ENCODE results near the gene OR51B4.
"Not testable (repeated sequence)": the region's sequence is repeated elsewhere in the genome, so short reads cannot be mapped to it uniquely, and the experiment has no call there.

Gene OR51B4

GRCh38 chr11:5294342-5294995, 7.3 kb downstream of the OR51B4 start:
- not testable (repeated sequence) for DNase-seq (ENCODE audit: low spot score)

GRCh38 chr11:5293028-5293427, 8.7 kb downstream of the OR51B4 start:
- no peak for DNase-seq (ENCODE audit: low spot score)

- DNase-seq (ENCODE audit: low spot score) = no peak
Measured at GRCh38 chr11:5291207-5291838, 10.4 kb downstream of the OR51B4 start.

GRCh38 chr11:5290106-5290505, 11.6 kb downstream of the OR51B4 start:
- DNase-seq (ENCODE audit: low spot score) = no peak

GRCh38 chr11:5289696-5290095, 12.1 kb downstream of the OR51B4 start:
- no peak for DNase-seq (ENCODE audit: low spot score)

- no peak for DNase-seq (ENCODE audit: low spot score)
Measured at GRCh38 chr11:5288906-5289550, 12.7 kb downstream of the OR51B4 start.

GRCh38 chr11:5288108-5288905, 13.4 kb downstream of the OR51B4 start:
- DNase-seq (ENCODE audit: low spot score) = no peak

GRCh38 chr11:5286901-5287300, 14.8 kb downstream of the OR51B4 start:
- DNase-seq (ENCODE audit: low spot score) = no peak

GRCh38 chr11:5286351-5286750, 15.4 kb downstream of the OR51B4 start:
- no peak for DNase-seq (ENCODE audit: low spot score)

GRCh38 chr11:5285703-5286340, 15.9 kb downstream of the OR51B4 start:
- no peak for DNase-seq (ENCODE audit: low spot score)

GRCh38 chr11:5284637-5285036, 17.1 kb downstream of the OR51B4 start:
- DNase-seq (ENCODE audit: low spot score) = no peak

GRCh38 chr11:5283882-5284281, 17.9 kb downstream of the OR51B4 start:
- DNase-seq (ENCODE audit: low spot score) = no peak

- DNase-seq (ENCODE audit: low spot score) = no peak
Measured at GRCh38 chr11:5283086-5283485, 18.7 kb downstream of the OR51B4 start.

- no peak for DNase-seq (ENCODE audit: low spot score)
Measured at GRCh38 chr11:5282628-5283027, 19.1 kb downstream of the OR51B4 start.

- no peak for DNase-seq (ENCODE audit: low spot score)
Measured at GRCh38 chr11:5281596-5281995, 20.1 kb downstream of the OR51B4 start.

- no peak for DNase-seq (ENCODE audit: low spot score)
Measured at GRCh38 chr11:5280582-5281102, 21.1 kb downstream of the OR51B4 start.

GRCh38 chr11:5279471-5280090, 22.2 kb downstream of the OR51B4 start:
- DNase-seq (ENCODE audit: low spot score) = no peak

- no peak for DNase-seq (ENCODE audit: low spot score)
Measured at GRCh38 chr11:5277807-5278382, 23.9 kb downstream of the OR51B4 start.

- no peak for DNase-seq (ENCODE audit: low spot score)
Measured at GRCh38 chr11:5276697-5277096, 25.0 kb downstream of the OR51B4 start.

GRCh38 chr11:5275369-5276110, 26.2 kb downstream of the OR51B4 start:
- no peak for DNase-seq (ENCODE audit: low spot score)
